Astrocyte of the cerebellum (primary cell): ENCODE data around the gene ZHX3.

Experiments
- DNase-seq: peaks from one replicate; pipeline ENCODE4 v3.0.0-alpha.2; 2011; ENCODE audit warnings: low read depth
- H3K4me3 ChIP-seq: 2 replicates; pipeline ENCODE4 v1.5.1; 2011; ENCODE audit warnings: mild to moderate bottlenecking, low read depth, low read length, moderate library complexity
- CTCF ChIP-seq: IDR thresholded peaks from 2 replicates; pipeline ENCODE4 v1.5.1; 2012; ENCODE audit warnings: low read length, low read depth, moderate library complexity, mild to moderate bottlenecking; ENCODE audit errors: missing control alignments
- in situ Hi-C: cut with HindIII; loops from 2 replicates; pipeline ENCODE4 v1.10.0; 2017; ENCODE audit warnings: low sequenced_read_pairs

The ZHX3 gene

GRCh38 chr20:41181567-41181966 is 136.0 kb downstream of the ZHX3 start:
- no peak for TF ChIP-seq CTCF
- H3K4me3 ChIP-seq: no peak overlapping the region
- in situ Hi-C loops: no loop called here
- no peak for DNase-seq

GRCh38 chr20:41180599-41181333 is 136.8 kb downstream of the ZHX3 start:
- no peak for TF ChIP-seq CTCF
- DNase-seq: no peak
- in situ Hi-C loops: no loop called here
- no peak overlapping the region for H3K4me3 ChIP-seq

- TF ChIP-seq CTCF: no peak
- in situ Hi-C loops: no loop called here
- DNase-seq: no peak
- no peak overlapping the region for H3K4me3 ChIP-seq
Measured at GRCh38 chr20:41179961-41180360, 137.6 kb downstream of the ZHX3 start.

DNA sequence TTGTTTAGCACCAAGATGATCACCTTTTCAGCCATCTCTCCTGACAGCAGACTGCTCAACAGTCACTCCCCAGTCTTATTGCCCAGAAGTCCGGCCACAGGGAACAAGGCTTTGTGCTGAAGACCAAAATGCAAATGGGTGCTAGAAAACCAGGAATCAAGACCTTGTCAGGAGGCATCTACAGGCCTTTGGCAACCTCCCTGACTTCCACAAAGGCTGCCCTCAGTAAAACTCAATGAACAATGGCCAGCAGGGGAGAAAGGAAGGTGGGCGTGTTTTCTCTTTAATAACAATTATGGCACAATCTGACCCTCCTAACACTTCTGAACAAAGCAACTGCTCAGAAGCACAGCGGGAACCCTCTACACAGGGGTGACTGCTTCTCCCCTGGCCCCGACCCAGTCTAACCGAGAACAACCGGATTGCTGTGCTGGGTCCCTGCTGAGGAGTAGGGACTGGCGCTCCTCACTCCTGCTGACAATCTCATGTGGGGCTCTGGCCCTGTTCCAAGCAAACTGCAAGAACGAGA is 138.6 kb downstream of the ZHX3 start:
- in situ Hi-C loops: no loop called here
- no peak overlapping the region for H3K4me3 ChIP-seq
- no peak for TF ChIP-seq CTCF
- peak; percentile 15 for DNase-seq

DNA sequence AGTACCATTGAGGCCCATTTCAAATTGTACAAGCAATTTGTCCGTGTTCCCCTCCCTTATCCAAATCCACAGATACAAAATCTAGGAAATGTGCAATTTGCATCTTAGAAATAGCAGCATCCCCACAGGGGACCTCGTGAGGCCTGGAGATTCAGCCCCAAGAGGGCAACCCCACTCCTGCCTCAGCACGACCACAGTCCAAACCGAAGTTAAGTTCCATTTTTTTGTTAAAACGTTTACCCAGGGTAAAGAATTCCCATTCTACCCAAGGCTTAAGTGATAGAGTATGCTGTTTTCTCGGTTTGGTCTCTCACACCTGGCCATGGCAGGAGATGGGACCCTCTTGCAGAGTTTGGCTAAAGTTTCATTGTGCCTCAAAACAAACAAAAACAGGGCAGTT is 139.0 kb downstream of the ZHX3 start:
- no peak for TF ChIP-seq CTCF
- no peak overlapping the region for H3K4me3 ChIP-seq
- in situ Hi-C loops: no loop called here
- no peak for DNase-seq

GRCh38 chr20:41177636-41178035 is 139.9 kb downstream of the ZHX3 start:
- no peak overlapping the region for H3K4me3 ChIP-seq
- in situ Hi-C loops: no loop called here
- TF ChIP-seq CTCF: no peak
- peak; percentile 49 for DNase-seq
